ENCODE measurements around the gene ZSWIM7. TPM values are rescaled to one million over a fixed set of nuclear protein-coding genes. Genes with fewer than 3 reads are reported as not detected.

Gene ZSWIM7
- total RNA-seq, 1 experiment from 2014 or later: 41.3 TPM

- Mint-ChIP-seq H3K36me3 (peaks cover 6% of the 10 kb centered on the region; the same call in 1 of the 2 replicates), H3K27ac (no peak overlapping the region), H3K9me3 (peaks cover 3% of the 10 kb centered on the region; the same call in 1 of the 2 replicates), H3K4me1 (peaks cover 33% of the 10 kb centered on the region), H3K27me3 (ENCODE audit: low read depth) (no peaks in the 10 kb centered on the region; the same call in 1 of the 2 replicates), H3K4me3 (no peak overlapping the region)
- TF ChIP-seq FOXK1 (CRISPR knock-in tag; IDR thresholded peaks at IDR 0.05): no peak
- TF ChIP-seq ZBTB21 (CRISPR knock-in tag; IDR thresholded peaks at IDR 0.05; ENCODE audit: borderline replicate concordance): no peak
- no peak for TF ChIP-seq TEAD1 (CRISPR knock-in tag; IDR thresholded peaks at IDR 0.05)
- no peak for TF ChIP-seq ATF6 (CRISPR knock-in tag; IDR thresholded peaks at IDR 0.05)
- TF ChIP-seq TP53 (CRISPR knock-in tag; IDR thresholded peaks at IDR 0.05): no peak
- TF ChIP-seq ZSCAN18 (CRISPR knock-in tag; IDR thresholded peaks at IDR 0.05): no peak
- no peak for TF ChIP-seq MXD4 (CRISPR knock-in tag; IDR thresholded peaks at IDR 0.05; ENCODE audit: borderline replicate concordance)
- no peak for TF ChIP-seq ZNF281 (CRISPR knock-in tag; IDR thresholded peaks at IDR 0.05)
- no peak for TF ChIP-seq RORB (CRISPR knock-in tag; IDR thresholded peaks at IDR 0.05)
- no peak for TF ChIP-seq PRDM15 (CRISPR knock-in tag; IDR thresholded peaks at IDR 0.05)
- TF ChIP-seq E2F4 (CRISPR knock-in tag; IDR thresholded peaks at IDR 0.05; ENCODE audit: borderline replicate concordance, low read depth): no peak
- CTCF ChIA-PET: no interaction called here
- DNase-seq (ENCODE audit: low spot score) (no peak), ATAC-seq (no peak)
- POLR2A ChIA-PET: no interaction called here
Measured at GRCh38 chr17:15954222-15954621, 45.3 kb downstream of the ZSWIM7 start.

- H3K4me3 Mint-ChIP-seq: no peak overlapping the region
- ChIA-PET POLR2A (interaction anchor here (1.0 kb wide), 1 partner anchor 12 kb away, joined by 3 read pairs; no protein-coding TSS in a partner anchor), CTCF (interaction anchor here (1.4 kb wide), 1 partner anchor 13 kb away, joined by 4 read pairs; no protein-coding TSS in a partner anchor)
- peaks cover 6% of the 10 kb centered on the region; the same call in 1 of the 2 replicates for H3K36me3 Mint-ChIP-seq
- H3K27me3 Mint-ChIP-seq (ENCODE audit: low read depth): no peaks in the 10 kb centered on the region; the same call in 1 of the 2 replicates
- H3K4me1 Mint-ChIP-seq: peaks cover 24% of the 10 kb centered on the region
- H3K27ac Mint-ChIP-seq: no peak overlapping the region
- DNase-seq (ENCODE audit: low spot score): no peak
- ATAC-seq: no peak
- peaks cover 3% of the 10 kb centered on the region; the same call in 1 of the 2 replicates for H3K9me3 Mint-ChIP-seq
- no peak for TF ChIP-seq ZNF512 (CRISPR knock-in tag; IDR thresholded peaks at IDR 0.05; ENCODE audit: borderline replicate concordance)
- no peak for TF ChIP-seq TEAD4 (CRISPR knock-in tag; IDR thresholded peaks at IDR 0.05)
- no peak for TF ChIP-seq ATF6 (CRISPR knock-in tag; IDR thresholded peaks at IDR 0.05)
- TF ChIP-seq HMGXB4 (CRISPR knock-in tag; IDR thresholded peaks at IDR 0.05): no peak
- TF ChIP-seq CREM (CRISPR knock-in tag; IDR thresholded peaks at IDR 0.05): no peak
Measured at GRCh38 chr17:15952916-15953790, 46.4 kb downstream of the ZSWIM7 start.

Measured in WTC11 (cell line).